AG04450 (cell line): ENCODE measurements around the gene ISG20. TPM values are rescaled to one million over a fixed set of nuclear protein-coding genes. Genes with fewer than 3 reads are reported as not detected.

ENCODE experiments used
- CTCF ChIA-PET: fragments of 300-600, 350-600 bp; formaldehyde crosslinking; extraction: SDS; loops from one replicate; lab custom pipeline; 2022; ENCODE audit warnings: antibody characterized with exemption, inconsistent platforms; lab: Charles Lee
- POLR2A ChIA-PET: fragments of 350-600 bp; formaldehyde crosslinking; extraction: SDS; loops from one replicate; lab custom pipeline; 2021; ENCODE audit warnings: antibody characterized with exemption, inconsistent platforms; lab: Yijun Ruan, JAX
- DNase-seq: peaks from one replicate; pipeline ENCODE4 v3.0.0-alpha.2; 2011; ENCODE audit warnings: low read depth, low spot score
- H3K27ac ChIP-seq: one replicate; pipeline ENCODE4 v1.5.1; 2012; ENCODE audit warnings: low read depth, low read length, control low read depth
- H3K27me3 ChIP-seq: one replicate; pipeline ENCODE4 v1.6.0; 2012; ENCODE audit warnings: low read length; ENCODE audit not compliant: control insufficient read depth, insufficient read depth
- H3K4me3 ChIP-seq: 2 replicates; pipeline ENCODE4 v1.5.1; 2011; ENCODE audit warnings: mild to moderate bottlenecking, low read depth, low read length, control low read depth
- H3K9me3 ChIP-seq: 2 replicates; pipeline ENCODE4 v1.5.1; 2012; ENCODE audit warnings: low read length; ENCODE audit not compliant: control insufficient read depth, insufficient read depth
- CTCF ChIP-seq: IDR thresholded peaks from 2 replicates; pipeline ENCODE4 v1.5.1; 2011; ENCODE audit warnings: low read depth, low read length, control low read depth, inconsistent platforms
- polyA plus RNA-seq: library from polyadenylated mRNA; depleted of rRNA; stranded (reverse); fragments of >200 nt; gene quantifications from 2 replicates; pipeline ENCODE4 v1.2.3, GENCODE V29; 2011

Gene ISG20
- polyA plus RNA-seq, 1 experiment = 5.2 TPM

GRCh38 chr15:88647351-88648105 is 8.7 kb downstream of the ISG20 start:
- POLR2A ChIA-PET = interaction anchor here (0.8 kb wide), 1 partner anchor 9 kb away, joined by 5 read pairs; the partner anchor contains the start of gene ISG20
- Histone ChIP-seq H3K9me3 (no peaks in the 10 kb centered on the region; the same call in 1 of the 2 replicates), H3K27me3 (no peaks in the 10 kb centered on the region), H3K4me3 (no peak overlapping the region), H3K27ac (no peak overlapping the region)
- no peak for TF ChIP-seq CTCF
- CTCF ChIA-PET = interaction anchor here (0.6 kb wide), 1 partner anchor 9 kb away, joined by 3 read pairs; no protein-coding TSS in a partner anchor
- DNase-seq = no peak

- DNase-seq = no peak
- H3K27me3 ChIP-seq = no peaks in the 10 kb centered on the region
- ChIA-PET POLR2A (interaction anchor here (2.0 kb wide), 1 partner anchor 10 kb away, joined by 5 read pairs; no protein-coding TSS in a partner anchor), CTCF (interaction anchor here (1.2 kb wide), 1 partner anchor 10 kb away, joined by 3 read pairs; no protein-coding TSS in a partner anchor)
- peak overlapping the region; percentile 97 for H3K27ac ChIP-seq
- no peaks in the 10 kb centered on the region; the same call in 1 of the 2 replicates for H3K9me3 ChIP-seq
- no peak overlapping the region for H3K4me3 ChIP-seq
- TF ChIP-seq CTCF = no peak
These were observed 9.8 kb downstream of the ISG20 start for GRCh38 chr15:88648357-88649214.

- Histone ChIP-seq H3K27me3 (no peaks in the 10 kb centered on the region), H3K9me3 (no peaks in the 10 kb centered on the region; the same call in 1 of the 2 replicates), H3K4me3 (no peak overlapping the region), H3K27ac (peak overlapping the region; percentile 97)
- CTCF ChIA-PET = interaction anchor here (1.2 to 1.3 kb wide), 3 partner anchors 9 to 25 kb away, joined by 3 to 4 read pairs (median 4); partner anchors contain the start of gene ISG20
- DNase-seq = peak; percentile 95
- no peak for TF ChIP-seq CTCF
- POLR2A ChIA-PET = interaction anchor here (2.0 kb wide), 1 partner anchor 11 kb away, joined by 5 read pairs; no protein-coding TSS in a partner anchor
These were observed 10.5 kb downstream of the ISG20 start for GRCh38 chr15:88649286-88649733.

- H3K27ac ChIP-seq = peak overlapping the region; percentile 97
- no peak for DNase-seq
- H3K27me3 ChIP-seq = no peaks in the 10 kb centered on the region
- ChIA-PET CTCF (interaction anchor here (1.2 to 1.3 kb wide), 3 partner anchors 8 to 25 kb away, joined by 3 to 4 read pairs (median 4); partner anchors contain the start of gene ISG20), POLR2A (interaction anchor here (2.0 kb wide), 1 partner anchor 12 kb away, joined by 5 read pairs; no protein-coding TSS in a partner anchor)
- no peak for TF ChIP-seq CTCF
- no peak overlapping the region for H3K4me3 ChIP-seq
- H3K9me3 ChIP-seq = no peaks in the 10 kb centered on the region; the same call in 1 of the 2 replicates
These were observed 11.1 kb downstream of the ISG20 start for GRCh38 chr15:88649753-88650551.
